CD4-positive, alpha-beta T cell (primary cell): ENCODE measurements around the gene SLC24A3. TPM values are rescaled to one million over a fixed set of nuclear protein-coding genes. Genes with fewer than 3 reads are reported as not detected.

Source experiments
- ATAC-seq: fragments of 200-7000 bp; cut with Tn5 transposase; one replicate; pipeline ENCODE4 v1.10.0; 2022; ENCODE audit warnings: mild to moderate bottlenecking; ENCODE audit not compliant: poor library complexity
- CTCF ChIA-PET: fragments of 350-600 bp; sonication (Branson Sonifier 250); formaldehyde crosslinking; loops from one replicate; lab custom pipeline; 2021; ENCODE audit warnings: antibody characterized with exemption, inconsistent platforms; lab: Charles Lee
- POLR2A ChIA-PET: fragments of 350-600 bp; sonication (Branson Sonifier 250); formaldehyde crosslinking; loops from one replicate; lab custom pipeline; 2021; ENCODE audit warnings: antibody characterized with exemption, inconsistent platforms; lab: Charles Lee
- DNase-seq, 14 experiments: peaks; one replicate each; pipeline ENCODE4 v3.0.0-alpha.2; 2013 to 2020; ENCODE audit warnings: mixed read lengths in 2 of 14
- H3K27ac ChIP-seq, 2 donors: one replicate each; pipeline versions ENCODE4 v1.5.1 to v1.7.0; 2013; ENCODE audit warnings: low read length in 2 of 2, low read depth in 1 of 2, mild to moderate bottlenecking in 1 of 2
- H3K27me3 ChIP-seq, 2 experiments: 1 replicate in 1 of 2; 2 replicates in 1 of 2; pipeline versions ENCODE4 v1.6.1 to v1.7.0; 2013; ENCODE audit warnings: low read length in 2 of 2, control low read depth in 1 of 2, mild to moderate bottlenecking in 1 of 2, moderate library complexity in 1 of 2; ENCODE audit not compliant: insufficient read depth in 2 of 2, control insufficient read depth in 1 of 2
- H3K36me3 ChIP-seq: one replicate; pipeline ENCODE4 v1.6.1; 2013; ENCODE audit warnings: low read length, control low read depth; ENCODE audit not compliant: insufficient read depth
- H3K4me1 ChIP-seq: one replicate; pipeline ENCODE4 v1.6.1; 2013; ENCODE audit warnings: low read length, control low read depth; ENCODE audit not compliant: insufficient read depth
- H3K4me3 ChIP-seq: one replicate; pipeline ENCODE4 v1.5.1; 2013; ENCODE audit warnings: mild to moderate bottlenecking, low read length, moderate library complexity
- H3K9me3 ChIP-seq, 2 experiments: 1 replicate in 1 of 2; 2 replicates in 1 of 2; pipeline versions ENCODE4 v1.6.1 to v1.7.0; 2013; ENCODE audit warnings: low read length in 2 of 2, mild to moderate bottlenecking in 2 of 2, control low read depth in 1 of 2, moderate library complexity in 1 of 2; ENCODE audit not compliant: control insufficient read depth in 1 of 2, insufficient read depth in 1 of 2
- H3K27ac Mint-ChIP-seq: one replicate; pipeline ENCODE4 v1.8.0; 2020; ENCODE audit warnings: mixed read lengths
- H3K27me3 Mint-ChIP-seq: one replicate; pipeline ENCODE4 v1.8.0; 2021; ENCODE audit warnings: mixed read lengths
- H3K36me3 Mint-ChIP-seq: one replicate; pipeline ENCODE4 v1.8.0; 2021; ENCODE audit warnings: low read depth, mixed read lengths
- H3K4me1 Mint-ChIP-seq: one replicate; pipeline ENCODE4 v1.8.0; 2021; ENCODE audit warnings: low read depth, mixed read lengths
- H3K4me3 Mint-ChIP-seq: one replicate; pipeline ENCODE4 v1.8.0; 2020; ENCODE audit warnings: mild to moderate bottlenecking, mixed read lengths
- H3K9me3 Mint-ChIP-seq: one replicate; pipeline ENCODE4 v1.8.0; 2020; ENCODE audit warnings: mixed read lengths
- intact Hi-C, 2 experiments: fragments of 100-400 bp; cut with DNase I in 1 of 2; cut with micrococcal nuclease in 1 of 2; formaldehyde crosslinking; loops; one replicate each; pipeline versions ENCODE4 v1.15.1 to v1.9.0; 2023 to 2025; cut with DNase I, micrococcal nuclease
- total RNA-seq, 174 experiments: library from RNA in 2 of 174; stranded (reverse) in 2 of 174; gene quantifications; one replicate each; pipeline ENCODE4 v1.2.3 and lab custom pipeline; 2021 to 2026
- TF ChIP-seq, protein P1 (sequence below): fragments of 200-600 bp; IDR thresholded peaks from one replicate; pipeline ENCODE4 v1.8.0; 2022; ENCODE audit warnings: antibody characterized with exemption, mild to moderate bottlenecking

The SLC24A3 gene
- total RNA-seq, 2 experiments from 2014 or later, result not detected

DNA sequence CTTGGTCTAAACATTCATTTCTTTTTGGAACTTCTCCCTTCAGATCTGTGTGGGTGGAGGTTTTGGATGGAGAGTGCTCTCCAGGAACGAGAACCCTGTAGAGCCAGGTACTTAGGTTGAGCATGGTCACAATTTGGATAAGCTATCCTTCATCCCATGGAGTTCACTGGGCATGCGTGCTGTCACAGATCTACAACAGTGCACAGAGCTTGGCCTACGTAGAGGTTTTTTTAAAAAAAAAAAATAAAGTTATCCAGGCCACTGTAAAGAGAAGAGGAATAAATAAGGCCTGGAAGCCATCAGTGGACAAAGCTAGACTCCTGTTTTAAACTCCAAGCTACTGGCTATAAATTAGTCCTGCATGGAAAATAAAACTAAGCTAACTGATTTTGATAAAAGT is 165.6 kb downstream of the SLC24A3 start:
- Histone ChIP-seq H3K27me3 (no peaks in the 10 kb centered on the region), H3K36me3 (no peaks in the 10 kb centered on the region), H3K4me1 (no peaks in the 10 kb centered on the region), H3K27ac (no peak overlapping the region), H3K4me3 (no peak overlapping the region), H3K9me3 (peaks cover 0 to 6% of the 10 kb centered on the region in 2 experiments)
- no peaks in the 10 kb centered on the region for H3K27me3 Mint-ChIP-seq
- no peak for DNase-seq
- no peak for ATAC-seq
- TF ChIP-seq, protein P1, sequence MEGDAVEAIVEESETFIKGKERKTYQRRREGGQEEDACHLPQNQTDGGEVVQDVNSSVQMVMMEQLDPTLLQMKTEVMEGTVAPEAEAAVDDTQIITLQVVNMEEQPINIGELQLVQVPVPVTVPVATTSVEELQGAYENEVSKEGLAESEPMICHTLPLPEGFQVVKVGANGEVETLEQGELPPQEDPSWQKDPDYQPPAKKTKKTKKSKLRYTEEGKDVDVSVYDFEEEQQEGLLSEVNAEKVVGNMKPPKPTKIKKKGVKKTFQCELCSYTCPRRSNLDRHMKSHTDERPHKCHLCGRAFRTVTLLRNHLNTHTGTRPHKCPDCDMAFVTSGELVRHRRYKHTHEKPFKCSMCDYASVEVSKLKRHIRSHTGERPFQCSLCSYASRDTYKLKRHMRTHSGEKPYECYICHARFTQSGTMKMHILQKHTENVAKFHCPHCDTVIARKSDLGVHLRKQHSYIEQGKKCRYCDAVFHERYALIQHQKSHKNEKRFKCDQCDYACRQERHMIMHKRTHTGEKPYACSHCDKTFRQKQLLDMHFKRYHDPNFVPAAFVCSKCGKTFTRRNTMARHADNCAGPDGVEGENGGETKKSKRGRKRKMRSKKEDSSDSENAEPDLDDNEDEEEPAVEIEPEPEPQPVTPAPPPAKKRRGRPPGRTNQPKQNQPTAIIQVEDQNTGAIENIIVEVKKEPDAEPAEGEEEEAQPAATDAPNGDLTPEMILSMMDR, result no peak
- H3K36me3 Mint-ChIP-seq, result no peaks in the 10 kb centered on the region
- peaks cover 5% of the 10 kb centered on the region for H3K9me3 Mint-ChIP-seq
- no peak overlapping the region for H3K4me3 Mint-ChIP-seq
- ChIA-PET POLR2A (no interaction called here), CTCF (interaction anchor here (0.7 kb wide), 1 partner anchor 1398 kb away, joined by 3 read pairs; no protein-coding TSS in a partner anchor)
- no peaks in the 10 kb centered on the region for H3K4me1 Mint-ChIP-seq
- H3K27ac Mint-ChIP-seq, result no peak overlapping the region
- intact Hi-C loops, result no loop called here

DNA sequence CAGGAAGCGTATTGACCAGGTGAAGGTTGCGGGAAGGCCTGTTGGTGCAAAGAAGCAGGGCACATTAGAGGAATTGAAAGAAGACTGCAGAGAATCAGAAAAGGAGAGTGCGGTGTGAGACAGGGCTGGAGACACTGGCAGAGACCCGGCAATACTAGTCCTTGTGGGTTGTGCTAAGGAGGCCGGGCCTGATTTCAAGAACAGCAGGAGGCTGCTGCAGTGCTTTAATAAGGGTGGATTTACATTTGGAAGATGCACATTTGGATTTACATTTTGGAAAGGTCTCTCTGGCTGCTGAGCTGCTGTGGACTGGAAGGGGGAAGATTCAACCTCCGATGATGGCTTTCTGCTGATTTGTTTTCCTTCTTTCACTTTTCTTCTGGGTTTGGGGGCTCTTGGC is 167.8 kb downstream of the SLC24A3 start:
- Mint-ChIP-seq H3K4me1 (no peaks in the 10 kb centered on the region), H3K36me3 (no peaks in the 10 kb centered on the region), H3K9me3 (peaks cover 5% of the 10 kb centered on the region), H3K27me3 (no peaks in the 10 kb centered on the region), H3K27ac (no peak overlapping the region), H3K4me3 (no peak overlapping the region)
- H3K36me3 ChIP-seq, result no peaks in the 10 kb centered on the region
- peaks cover 0 to 5% of the 10 kb centered on the region in 2 experiments for H3K9me3 ChIP-seq
- no peak for DNase-seq
- no peak overlapping the region for H3K27ac ChIP-seq
- TF ChIP-seq, protein P1, result no peak
- ChIA-PET CTCF (no interaction called here), POLR2A (no interaction called here)
- no peak overlapping the region for H3K4me3 ChIP-seq
- no peaks in the 10 kb centered on the region for H3K27me3 ChIP-seq
- ATAC-seq, result no peak
- no peaks in the 10 kb centered on the region for H3K4me1 ChIP-seq
- intact Hi-C loops, result no loop called here

DNA sequence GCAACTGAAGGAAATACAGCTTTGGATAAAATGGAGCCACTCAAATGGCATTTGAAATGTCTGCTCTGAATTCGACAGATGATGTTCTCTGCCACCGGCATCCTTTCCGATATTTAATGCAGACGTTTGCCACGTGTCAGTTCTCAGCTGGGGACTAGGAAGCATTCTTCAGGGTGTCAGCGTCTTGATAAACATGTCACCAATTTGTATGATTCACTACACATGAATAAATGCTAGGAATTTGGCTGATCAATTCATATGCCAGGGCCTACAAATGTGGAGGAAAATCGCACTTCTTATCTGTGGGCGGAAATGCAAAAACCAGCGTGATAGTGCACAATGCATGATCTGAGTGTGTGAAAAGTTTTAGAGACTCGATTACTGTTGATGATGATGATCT is 169.5 kb downstream of the SLC24A3 start:
- intact Hi-C loops, result no loop called here

More for the DNA sequence above, 169.5 kb downstream of the SLC24A3 start:
- Mint-ChIP-seq H3K27ac (no peak overlapping the region), H3K4me1 (no peaks in the 10 kb centered on the region), H3K4me3 (no peak overlapping the region), H3K27me3 (no peaks in the 10 kb centered on the region), H3K9me3 (peaks cover 5% of the 10 kb centered on the region), H3K36me3 (no peaks in the 10 kb centered on the region)
- Histone ChIP-seq H3K4me1 (no peaks in the 10 kb centered on the region), H3K27ac (no peak overlapping the region), H3K4me3 (no peak overlapping the region), H3K36me3 (no peaks in the 10 kb centered on the region), H3K27me3 (no peaks in the 10 kb centered on the region), H3K9me3 (no peaks in the 10 kb centered on the region)
- TF ChIP-seq, protein P1, result no peak
- no peak for DNase-seq
- ChIA-PET POLR2A (no interaction called here), CTCF (no interaction called here)
- no peak for ATAC-seq
